HepG2 (cell line): ENCODE results near the gene CHAF1A. TPM values are rescaled to one million over a fixed set of nuclear protein-coding genes. Genes with fewer than 3 reads are reported as not detected.

Source experiments
- AHR ChIP-seq: IDR thresholded peaks from 2 replicates; pipeline ENCODE4 v1.6.1; 2018; ENCODE audit warnings: missing genetic modification reagents, missing compliant biosample characterization
- HMGA1 ChIP-seq: sonication (generic); formaldehyde crosslinking; conservative IDR thresholded peaks from 2 replicates; pipeline ENCODE4 v1.4.0; 2020; ENCODE audit warnings: missing genetic modification reagents
- HNF4A ChIP-seq: sonication (generic); formaldehyde crosslinking; IDR thresholded peaks from 2 replicates; pipeline ENCODE4 v1.4.0; 2020; ENCODE audit warnings: missing genetic modification reagents
- RCOR2 ChIP-seq: IDR thresholded peaks from 2 replicates; pipeline ENCODE4 v1.6.1; 2016; ENCODE audit warnings: missing biosample characterization, missing genetic modification reagents
- RXRB ChIP-seq: IDR thresholded peaks from 2 replicates; pipeline ENCODE4 v1.6.1; 2016; ENCODE audit warnings: borderline replicate concordance, missing genetic modification reagents, missing compliant biosample characterization
- SIN3A ChIP-seq: IDR thresholded peaks from 2 replicates; pipeline ENCODE4 v1.6.1; 2011; ENCODE audit warnings: low read depth, mild to moderate bottlenecking, control low read depth, low read length, borderline replicate concordance
- ZBTB1 ChIP-seq: sonication (generic); formaldehyde crosslinking; IDR thresholded peaks from 2 replicates; pipeline ENCODE4 v1.4.0; 2020; ENCODE audit warnings: missing genetic modification reagents, borderline replicate concordance
- ZMYM3 ChIP-seq: sonication (generic); formaldehyde crosslinking; IDR thresholded peaks from 2 replicates; pipeline ENCODE4 v1.5.1; 2020; ENCODE audit warnings: mild to moderate bottlenecking, missing genetic modification reagents
- ZNF607 ChIP-seq: sonication (generic); formaldehyde crosslinking; IDR thresholded peaks from 2 replicates; pipeline ENCODE4 v1.5.1; 2020; ENCODE audit warnings: missing genetic modification reagents, mild to moderate bottlenecking, borderline replicate concordance
- ZNF652 ChIP-seq: IDR thresholded peaks from 2 replicates; pipeline ENCODE4 v1.6.1; 2016; ENCODE audit warnings: low read depth, borderline replicate concordance
- ZNF768 ChIP-seq: sonication (generic); formaldehyde crosslinking; IDR thresholded peaks from 2 replicates; pipeline ENCODE4 v1.4.0; 2020; ENCODE audit warnings: missing genetic modification reagents
- ZNF790 ChIP-seq: sonication (generic); formaldehyde crosslinking; IDR thresholded peaks from 2 replicates; pipeline ENCODE4 v1.8.0; 2022; ENCODE audit warnings: missing genetic modification reagents, mild to moderate bottlenecking, borderline replicate concordance
- ZSCAN9 ChIP-seq: IDR thresholded peaks from 2 replicates; pipeline ENCODE4 v1.6.1; 2016; ENCODE audit warnings: borderline replicate concordance
- polyA plus RNA-seq, 8 experiments: library from polyadenylated mRNA; depleted of rRNA in 3 of 8; stranded (reverse) in 7 of 8; unstranded in 1 of 8; fragments of >200 nt; fragmentation: Illumina TruSeq in 4 of 8; extraction: Trizol in 4 of 8; gene quantifications; 2 replicates each; pipeline versions ENCODE4 v1.2.1 to v1.2.3, GENCODE V29; 2011 to 2016; ENCODE audit warnings: low read depth in 4 of 8, missing spikeins in 1 of 8, mixed read lengths in 1 of 8; ENCODE audit not compliant: insufficient read depth in 1 of 8
- total RNA-seq, 5 experiments: library from RNA; depleted of rRNA; stranded (reverse); fragments of >200 nt; fragmentation: Illumina TruSeq; extraction: Trizol; gene quantifications; 2 replicates each; pipeline ENCODE4 v1.2.3, GENCODE V29; 2016; ENCODE audit warnings: low read depth in 1 of 5
- TF ChIP-seq, protein P1 (sequence below): sonication (generic); IDR thresholded peaks from 2 replicates; pipeline ENCODE4 v1.6.1; 2016; ENCODE audit warnings: low read depth, borderline replicate concordance
- TF ChIP-seq, protein P2 (sequence below): IDR thresholded peaks from 2 replicates; pipeline ENCODE4 v1.6.1; 2016; ENCODE audit warnings: low read depth, missing genetic modification reagents, missing compliant biosample characterization
- TF ChIP-seq, protein P3 (sequence below): sonication (generic); formaldehyde crosslinking; conservative IDR thresholded peaks from 2 replicates; pipeline ENCODE4 v1.4.0; 2020; ENCODE audit warnings: missing genetic modification reagents
- TF ChIP-seq, protein P4 (sequence below): IDR thresholded peaks from 2 replicates; pipeline ENCODE4 v1.6.1; 2016

Gene CHAF1A
- total and polyA plus RNA-seq, 2 of the 13 experiments (the other 11 are each of a cell fraction or from before 2014, with no cell fraction given): 11.0 to 34.8 TPM

DNA sequence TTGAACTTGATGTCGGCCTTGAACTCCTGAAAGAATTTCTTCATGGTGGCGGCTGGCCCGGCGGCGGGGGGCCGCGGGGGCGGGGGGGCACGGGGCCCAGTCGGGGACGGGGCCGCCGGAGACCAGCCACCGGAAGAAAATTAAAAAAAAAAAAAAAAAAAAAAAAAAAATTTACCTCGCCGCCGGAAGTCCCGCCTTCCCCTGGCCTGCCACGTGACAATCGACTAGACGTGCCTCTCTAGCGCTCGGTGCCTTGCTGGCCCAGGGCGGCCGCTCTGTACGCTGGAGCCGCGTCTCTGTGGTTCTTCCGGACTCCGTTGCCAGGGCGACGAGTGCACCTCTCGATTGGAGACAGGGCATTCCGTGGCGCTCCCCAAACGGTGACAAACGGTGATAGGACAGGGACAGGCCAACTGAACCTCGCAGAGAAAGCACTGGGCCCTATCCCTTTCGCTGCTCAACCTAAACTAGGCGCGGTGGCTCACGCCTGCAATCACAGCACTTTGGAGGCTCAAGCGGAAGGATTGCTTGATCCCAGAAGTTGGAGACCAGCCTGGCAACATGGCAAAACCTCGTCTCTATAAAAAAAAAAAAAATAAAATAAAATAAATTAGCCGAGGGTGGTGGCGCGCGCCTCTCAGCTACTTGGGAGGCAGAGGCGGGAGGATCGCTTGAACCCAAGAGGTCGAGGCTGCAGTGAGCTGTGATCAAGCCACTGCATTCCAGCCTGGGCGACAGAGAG, 55.4 kb downstream of the CHAF1A start, which contains the start of gene UBXN6 (continued):
- TF ChIP-seq HMGA1 (CRISPR knock-in tag) (no peak), RXRB (CRISPR knock-in tag) (peak; percentile 61; the same call in 1 of the 2 replicates), HNF4A (CRISPR knock-in tag) (no peak; the same call in 1 of the 2 replicates), ZBTB1 (CRISPR knock-in tag) (no peak), SIN3A (peak; percentile 96), ZNF790 (no peak), ZNF768 (CRISPR knock-in tag) (no peak; the same call in 1 of the 2 replicates), ZSCAN9 (CRISPR knock-in tag) (peak; percentile 62; the same call in 1 of the 2 replicates), ZMYM3 (CRISPR knock-in tag) (no peak), ZNF652 (CRISPR knock-in tag) (no peak), RCOR2 (no peak), ZNF607 (CRISPR knock-in tag) (no peak), AHR (CRISPR knock-in tag) (no peak)
- TF ChIP-seq, protein P1, sequence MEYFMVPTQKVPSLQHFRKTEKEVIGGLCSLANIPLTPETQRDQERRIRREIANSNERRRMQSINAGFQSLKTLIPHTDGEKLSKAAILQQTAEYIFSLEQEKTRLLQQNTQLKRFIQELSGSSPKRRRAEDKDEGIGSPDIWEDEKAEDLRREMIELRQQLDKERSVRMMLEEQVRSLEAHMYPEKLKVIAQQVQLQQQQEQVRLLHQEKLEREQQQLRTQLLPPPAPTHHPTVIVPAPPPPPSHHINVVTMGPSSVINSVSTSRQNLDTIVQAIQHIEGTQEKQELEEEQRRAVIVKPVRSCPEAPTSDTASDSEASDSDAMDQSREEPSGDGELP: peak; percentile 12; the same call in 1 of the 2 replicates
- TF ChIP-seq, protein P2, sequence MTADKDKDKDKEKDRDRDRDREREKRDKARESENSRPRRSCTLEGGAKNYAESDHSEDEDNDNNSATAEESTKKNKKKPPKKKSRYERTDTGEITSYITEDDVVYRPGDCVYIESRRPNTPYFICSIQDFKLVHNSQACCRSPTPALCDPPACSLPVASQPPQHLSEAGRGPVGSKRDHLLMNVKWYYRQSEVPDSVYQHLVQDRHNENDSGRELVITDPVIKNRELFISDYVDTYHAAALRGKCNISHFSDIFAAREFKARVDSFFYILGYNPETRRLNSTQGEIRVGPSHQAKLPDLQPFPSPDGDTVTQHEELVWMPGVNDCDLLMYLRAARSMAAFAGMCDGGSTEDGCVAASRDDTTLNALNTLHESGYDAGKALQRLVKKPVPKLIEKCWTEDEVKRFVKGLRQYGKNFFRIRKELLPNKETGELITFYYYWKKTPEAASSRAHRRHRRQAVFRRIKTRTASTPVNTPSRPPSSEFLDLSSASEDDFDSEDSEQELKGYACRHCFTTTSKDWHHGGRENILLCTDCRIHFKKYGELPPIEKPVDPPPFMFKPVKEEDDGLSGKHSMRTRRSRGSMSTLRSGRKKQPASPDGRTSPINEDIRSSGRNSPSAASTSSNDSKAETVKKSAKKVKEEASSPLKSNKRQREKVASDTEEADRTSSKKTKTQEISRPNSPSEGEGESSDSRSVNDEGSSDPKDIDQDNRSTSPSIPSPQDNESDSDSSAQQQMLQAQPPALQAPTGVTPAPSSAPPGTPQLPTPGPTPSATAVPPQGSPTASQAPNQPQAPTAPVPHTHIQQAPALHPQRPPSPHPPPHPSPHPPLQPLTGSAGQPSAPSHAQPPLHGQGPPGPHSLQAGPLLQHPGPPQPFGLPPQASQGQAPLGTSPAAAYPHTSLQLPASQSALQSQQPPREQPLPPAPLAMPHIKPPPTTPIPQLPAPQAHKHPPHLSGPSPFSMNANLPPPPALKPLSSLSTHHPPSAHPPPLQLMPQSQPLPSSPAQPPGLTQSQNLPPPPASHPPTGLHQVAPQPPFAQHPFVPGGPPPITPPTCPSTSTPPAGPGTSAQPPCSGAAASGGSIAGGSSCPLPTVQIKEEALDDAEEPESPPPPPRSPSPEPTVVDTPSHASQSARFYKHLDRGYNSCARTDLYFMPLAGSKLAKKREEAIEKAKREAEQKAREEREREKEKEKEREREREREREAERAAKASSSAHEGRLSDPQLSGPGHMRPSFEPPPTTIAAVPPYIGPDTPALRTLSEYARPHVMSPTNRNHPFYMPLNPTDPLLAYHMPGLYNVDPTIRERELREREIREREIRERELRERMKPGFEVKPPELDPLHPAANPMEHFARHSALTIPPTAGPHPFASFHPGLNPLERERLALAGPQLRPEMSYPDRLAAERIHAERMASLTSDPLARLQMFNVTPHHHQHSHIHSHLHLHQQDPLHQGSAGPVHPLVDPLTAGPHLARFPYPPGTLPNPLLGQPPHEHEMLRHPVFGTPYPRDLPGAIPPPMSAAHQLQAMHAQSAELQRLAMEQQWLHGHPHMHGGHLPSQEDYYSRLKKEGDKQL (CRISPR knock-in tag): no peak
- TF ChIP-seq, protein P3, sequence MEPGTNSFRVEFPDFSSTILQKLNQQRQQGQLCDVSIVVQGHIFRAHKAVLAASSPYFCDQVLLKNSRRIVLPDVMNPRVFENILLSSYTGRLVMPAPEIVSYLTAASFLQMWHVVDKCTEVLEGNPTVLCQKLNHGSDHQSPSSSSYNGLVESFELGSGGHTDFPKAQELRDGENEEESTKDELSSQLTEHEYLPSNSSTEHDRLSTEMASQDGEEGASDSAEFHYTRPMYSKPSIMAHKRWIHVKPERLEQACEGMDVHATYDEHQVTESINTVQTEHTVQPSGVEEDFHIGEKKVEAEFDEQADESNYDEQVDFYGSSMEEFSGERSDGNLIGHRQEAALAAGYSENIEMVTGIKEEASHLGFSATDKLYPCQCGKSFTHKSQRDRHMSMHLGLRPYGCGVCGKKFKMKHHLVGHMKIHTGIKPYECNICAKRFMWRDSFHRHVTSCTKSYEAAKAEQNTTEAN: no peak
- TF ChIP-seq, protein P4, sequence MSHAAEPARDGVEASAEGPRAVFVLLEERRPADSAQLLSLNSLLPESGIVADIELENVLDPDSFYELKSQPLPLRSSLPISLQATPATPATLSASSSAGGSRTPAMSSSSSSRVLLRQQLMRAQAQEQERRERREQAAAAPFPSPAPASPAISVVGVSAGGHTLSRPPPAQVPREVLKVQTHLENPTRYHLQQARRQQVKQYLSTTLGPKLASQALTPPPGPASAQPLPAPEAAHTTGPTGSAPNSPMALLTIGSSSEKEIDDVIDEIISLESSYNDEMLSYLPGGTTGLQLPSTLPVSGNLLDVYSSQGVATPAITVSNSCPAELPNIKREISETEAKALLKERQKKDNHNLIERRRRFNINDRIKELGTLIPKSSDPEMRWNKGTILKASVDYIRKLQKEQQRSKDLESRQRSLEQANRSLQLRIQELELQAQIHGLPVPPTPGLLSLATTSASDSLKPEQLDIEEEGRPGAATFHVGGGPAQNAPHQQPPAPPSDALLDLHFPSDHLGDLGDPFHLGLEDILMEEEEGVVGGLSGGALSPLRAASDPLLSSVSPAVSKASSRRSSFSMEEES: peak; percentile 91
